GM11168 (cell line): Measurements from ENCODE around the gene MIAT.

Experiments
- in situ Hi-C: fragments of 300-500 bp; cut with MboI; formaldehyde crosslinking; loops from one replicate; pipeline ENCODE4 v1.12.0; 2022; ENCODE audit warnings: low sequenced_read_pairs; ENCODE audit not compliant: unreplicated experiment

The MIAT gene

DNA sequence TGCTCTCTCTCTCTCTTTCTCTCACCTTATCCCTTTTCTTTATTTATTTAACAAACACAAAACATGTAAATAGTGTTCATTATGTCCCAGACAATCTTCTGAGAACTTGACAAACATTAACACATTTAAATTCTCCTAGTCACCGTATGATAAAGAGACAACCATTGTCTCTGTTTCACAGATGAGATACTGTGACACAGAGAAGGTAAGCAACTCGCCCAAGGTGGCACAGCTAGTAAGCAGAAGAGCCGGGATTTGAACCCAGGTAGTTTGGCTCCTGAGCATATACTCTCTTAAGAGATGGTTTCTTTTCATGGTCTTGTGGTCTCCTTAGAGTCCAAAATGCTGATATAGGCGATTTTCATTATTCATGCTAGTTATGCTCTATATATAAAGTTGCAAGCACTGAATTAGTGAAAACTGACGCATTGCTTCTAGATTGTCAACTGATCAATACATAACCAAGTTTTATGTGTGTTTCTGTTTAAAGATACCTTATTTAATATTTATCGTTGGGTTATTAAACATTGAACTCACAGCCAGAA lies 58.1 kb downstream of the MIAT start:
- in situ Hi-C loops, result no loop called here

DNA sequence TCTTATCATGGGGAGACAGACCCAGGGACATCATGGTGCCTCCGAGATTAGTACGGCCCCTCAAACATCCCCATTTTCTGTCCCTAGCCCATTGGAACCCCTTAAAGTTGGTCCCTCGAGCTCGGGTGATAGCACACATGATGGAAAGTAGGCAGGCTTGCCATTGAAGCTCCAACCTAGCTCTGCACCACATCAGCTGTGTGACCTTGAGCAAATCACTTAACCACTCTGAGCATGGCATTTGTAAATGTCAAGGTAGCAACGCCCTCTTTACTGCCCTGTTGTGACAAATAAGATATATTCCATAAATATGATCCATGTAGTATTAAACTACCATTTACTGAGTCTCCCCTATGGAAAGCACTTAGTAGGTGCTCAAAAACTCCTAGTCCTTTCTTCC lies 61.1 kb downstream of the MIAT start:
- in situ Hi-C loops, result no loop called here

DNA sequence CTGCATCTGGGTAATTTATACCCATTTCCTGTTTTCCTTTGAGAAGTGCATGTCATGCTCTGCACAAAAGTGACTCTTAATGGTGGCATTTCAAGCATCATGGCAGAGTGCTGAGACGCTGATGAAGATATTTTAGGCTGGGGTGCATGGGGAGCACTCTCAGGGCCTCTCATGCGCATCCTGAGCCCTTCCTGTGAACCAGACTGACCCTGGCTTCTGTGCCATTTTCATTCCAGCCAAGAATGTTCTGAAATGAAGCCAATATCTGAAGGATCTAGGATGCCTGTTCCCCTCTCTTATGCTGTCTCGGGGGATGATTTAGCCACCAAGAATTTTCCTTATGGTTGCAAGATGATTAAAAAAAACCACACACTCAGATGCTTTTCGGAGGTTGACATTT lies 61.5 kb downstream of the MIAT start:
- in situ Hi-C loops, result no loop called here

DNA sequence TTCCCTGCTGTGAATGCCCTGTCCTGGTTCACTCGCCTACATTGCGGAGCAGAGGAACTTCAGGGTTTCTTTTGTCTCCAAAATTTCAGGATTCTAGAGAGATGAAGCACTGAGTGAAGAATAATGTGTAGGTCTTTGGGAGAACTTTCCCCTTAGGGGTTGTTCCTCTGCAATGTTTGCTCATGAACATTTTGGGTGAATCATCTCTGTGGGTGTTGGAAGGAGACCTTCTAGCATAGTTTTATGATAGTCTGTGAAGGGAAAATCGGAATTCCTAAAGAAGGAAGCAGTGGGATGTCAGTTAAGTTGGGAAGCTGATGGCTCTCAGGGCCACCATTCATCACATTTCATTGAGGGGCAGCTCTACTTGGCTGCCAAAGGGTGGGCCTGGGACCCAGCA lies 64.8 kb downstream of the MIAT start:
- in situ Hi-C loops, result no loop called here

DNA sequence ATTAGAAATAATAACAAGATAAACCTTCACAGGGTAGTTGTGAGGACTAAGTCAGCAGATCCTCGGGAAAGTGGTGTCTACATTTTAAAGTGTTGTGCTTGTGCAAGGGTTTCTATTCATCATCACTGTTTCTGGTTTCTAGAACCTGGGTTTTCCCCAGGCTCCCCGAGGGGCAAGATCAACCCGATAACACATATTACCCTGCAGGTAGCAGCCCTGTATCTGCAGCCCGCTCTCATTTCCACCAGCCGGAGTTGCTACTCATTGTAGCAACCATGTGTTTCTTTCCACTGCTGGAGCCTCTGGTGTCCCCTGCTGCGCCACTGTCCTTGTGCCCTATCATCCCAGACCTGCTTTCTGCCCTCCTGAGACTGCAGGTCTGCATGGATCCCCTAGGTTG lies 67.0 kb downstream of the MIAT start:
- in situ Hi-C loops, result no loop called here

DNA sequence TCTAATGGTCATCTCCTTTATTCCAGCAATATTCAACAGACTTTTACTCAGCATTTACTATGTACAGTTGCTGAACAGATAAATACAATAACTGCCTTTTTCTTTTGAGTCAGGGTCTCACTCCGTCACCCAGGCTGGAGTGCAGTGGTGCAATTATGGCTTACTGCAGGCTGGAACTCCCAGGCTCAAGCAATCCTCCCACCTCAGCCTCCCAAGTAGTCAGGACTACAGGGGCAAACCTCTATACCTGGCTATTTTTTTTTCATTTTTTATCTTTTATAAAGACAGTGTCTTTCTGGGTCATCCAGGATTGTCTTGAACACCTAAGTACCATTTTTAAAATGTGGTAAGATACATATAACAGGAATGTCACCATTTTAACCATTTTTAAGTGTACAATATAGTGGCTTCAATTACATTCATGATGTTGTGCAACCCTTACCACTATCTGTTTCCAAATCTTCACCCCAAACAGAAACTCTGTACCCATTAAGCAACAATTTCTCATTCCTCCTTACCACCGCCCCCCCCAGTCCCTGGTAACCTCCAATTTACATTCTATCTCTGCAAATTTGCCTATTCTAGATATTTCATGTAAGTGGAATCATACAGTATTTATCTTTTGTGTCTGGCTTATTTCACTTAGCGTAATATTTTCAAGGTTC lies 67.8 kb downstream of the MIAT start:
- in situ Hi-C loops, result no loop called here
